Stimulated activated naive CD8-positive, alpha-beta T cell treated with anti-CD3 and anti-CD28 coated beads, Interleukin-15, Interleukin-2, amounts not matched to agents 100 ng/mL and 50 ng/mL, for 24 hours (primary cell): ENCODE measurements around the gene CEBPZ.

Experiments used
- H3K27ac Mint-ChIP-seq: one replicate; pipeline ENCODE4 v1.8.0; 2021; ENCODE audit warnings: mild to moderate bottlenecking, mixed read lengths
- H3K27me3 Mint-ChIP-seq: one replicate; pipeline ENCODE4 v1.8.0; 2021; ENCODE audit warnings: mixed read lengths
- H3K36me3 Mint-ChIP-seq: one replicate; pipeline ENCODE4 v1.8.0; 2021; ENCODE audit warnings: low read depth, mixed read lengths
- H3K4me1 Mint-ChIP-seq: one replicate; pipeline ENCODE4 v1.8.0; 2021; ENCODE audit warnings: low read depth, mixed read lengths
- H3K4me3 Mint-ChIP-seq: one replicate; pipeline ENCODE4 v1.8.0; 2021; ENCODE audit warnings: mild to moderate bottlenecking, mixed read lengths
- H3K9me3 Mint-ChIP-seq: one replicate; pipeline ENCODE4 v1.8.0; 2021; ENCODE audit warnings: mixed read lengths

The CEBPZ gene, protein sequence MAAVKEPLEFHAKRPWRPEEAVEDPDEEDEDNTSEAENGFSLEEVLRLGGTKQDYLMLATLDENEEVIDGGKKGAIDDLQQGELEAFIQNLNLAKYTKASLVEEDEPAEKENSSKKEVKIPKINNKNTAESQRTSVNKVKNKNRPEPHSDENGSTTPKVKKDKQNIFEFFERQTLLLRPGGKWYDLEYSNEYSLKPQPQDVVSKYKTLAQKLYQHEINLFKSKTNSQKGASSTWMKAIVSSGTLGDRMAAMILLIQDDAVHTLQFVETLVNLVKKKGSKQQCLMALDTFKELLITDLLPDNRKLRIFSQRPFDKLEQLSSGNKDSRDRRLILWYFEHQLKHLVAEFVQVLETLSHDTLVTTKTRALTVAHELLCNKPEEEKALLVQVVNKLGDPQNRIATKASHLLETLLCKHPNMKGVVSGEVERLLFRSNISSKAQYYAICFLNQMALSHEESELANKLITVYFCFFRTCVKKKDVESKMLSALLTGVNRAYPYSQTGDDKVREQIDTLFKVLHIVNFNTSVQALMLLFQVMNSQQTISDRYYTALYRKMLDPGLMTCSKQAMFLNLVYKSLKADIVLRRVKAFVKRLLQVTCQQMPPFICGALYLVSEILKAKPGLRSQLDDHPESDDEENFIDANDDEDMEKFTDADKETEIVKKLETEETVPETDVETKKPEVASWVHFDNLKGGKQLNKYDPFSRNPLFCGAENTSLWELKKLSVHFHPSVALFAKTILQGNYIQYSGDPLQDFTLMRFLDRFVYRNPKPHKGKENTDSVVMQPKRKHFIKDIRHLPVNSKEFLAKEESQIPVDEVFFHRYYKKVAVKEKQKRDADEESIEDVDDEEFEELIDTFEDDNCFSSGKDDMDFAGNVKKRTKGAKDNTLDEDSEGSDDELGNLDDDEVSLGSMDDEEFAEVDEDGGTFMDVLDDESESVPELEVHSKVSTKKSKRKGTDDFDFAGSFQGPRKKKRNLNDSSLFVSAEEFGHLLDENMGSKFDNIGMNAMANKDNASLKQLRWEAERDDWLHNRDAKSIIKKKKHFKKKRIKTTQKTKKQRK

GRCh38 chr2:37231241-37232130, at the start of gene CEBPZ, which contains the start of gene NDUFAF7:
Gene CEBPZ (minus strand): TSS chr2:37231596. CDS start chr2:37231567, 29 bp downstream.
Gene NDUFAF7 (plus strand): TSS chr2:37231658. CDS start chr2:37231706, 48 bp downstream.
- H3K9me3 Mint-ChIP-seq, result no peaks in the 10 kb centered on the region
- H3K4me1 Mint-ChIP-seq, result peaks cover 53% of the 10 kb centered on the region
- H3K27ac Mint-ChIP-seq, result no peak within 1 kb of the TSS
- no peak within 1 kb of the TSS for H3K4me3 Mint-ChIP-seq
- no peaks in the 10 kb centered on the region for H3K27me3 Mint-ChIP-seq
- H3K36me3 Mint-ChIP-seq, result peaks cover 47% of the 10 kb centered on the region

GRCh38 chr2:37276291-37276690, 44.9 kb upstream of the CEBPZ start:
- H3K27me3 Mint-ChIP-seq, result no peaks in the 10 kb centered on the region
- peaks cover 4% of the 10 kb centered on the region for H3K4me1 Mint-ChIP-seq
- peaks cover 38% of the 10 kb centered on the region for H3K36me3 Mint-ChIP-seq
- H3K9me3 Mint-ChIP-seq, result no peaks in the 10 kb centered on the region
- no peak overlapping the region for H3K4me3 Mint-ChIP-seq
- no peak overlapping the region for H3K27ac Mint-ChIP-seq

GRCh38 chr2:37274359-37274965, 43.1 kb upstream of the CEBPZ start:
- H3K27me3 Mint-ChIP-seq, result no peaks in the 10 kb centered on the region
- no peak overlapping the region for H3K27ac Mint-ChIP-seq
- H3K36me3 Mint-ChIP-seq, result peaks cover 42% of the 10 kb centered on the region
- H3K4me3 Mint-ChIP-seq, result no peak overlapping the region
- H3K9me3 Mint-ChIP-seq, result no peaks in the 10 kb centered on the region
- peaks cover 4% of the 10 kb centered on the region for H3K4me1 Mint-ChIP-seq

DNA sequence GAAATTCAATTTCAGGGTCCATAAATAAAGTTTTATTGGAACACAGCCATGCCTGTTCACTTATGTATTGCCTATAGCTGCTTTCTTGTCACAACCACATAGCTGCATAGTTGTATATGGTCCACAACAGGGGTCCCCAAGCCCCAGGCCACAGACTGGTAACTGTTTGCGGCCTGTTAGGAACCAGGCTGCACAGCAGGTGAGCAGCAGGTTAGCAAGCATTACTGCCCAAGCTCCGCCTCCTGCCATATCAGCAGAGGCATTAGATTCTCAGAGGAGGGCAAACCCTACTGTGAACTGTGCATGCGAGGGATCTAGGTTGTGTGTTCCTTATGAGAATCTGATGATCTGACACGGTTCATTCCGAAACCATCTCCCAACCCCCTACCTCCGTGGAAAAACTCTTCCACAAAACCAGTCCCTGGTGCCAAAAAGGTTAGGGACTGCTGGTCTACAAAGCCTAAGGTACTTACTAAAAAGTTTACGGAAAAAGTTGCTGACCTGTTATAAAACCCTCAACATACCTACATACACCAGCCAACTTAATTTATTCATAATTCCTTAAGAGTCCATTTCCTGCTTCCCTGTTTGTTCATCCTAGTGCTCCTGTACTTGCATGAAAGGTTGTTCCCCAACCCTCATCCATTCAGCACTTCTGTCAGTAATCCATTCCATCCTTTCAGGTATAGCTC, 40.1 kb upstream of the CEBPZ start:
- Mint-ChIP-seq H3K4me1 (no peaks in the 10 kb centered on the region), H3K36me3 (peaks cover 52% of the 10 kb centered on the region), H3K9me3 (no peaks in the 10 kb centered on the region), H3K27ac (peak overlapping the region; percentile 39), H3K27me3 (no peaks in the 10 kb centered on the region), H3K4me3 (no peak overlapping the region)

DNA sequence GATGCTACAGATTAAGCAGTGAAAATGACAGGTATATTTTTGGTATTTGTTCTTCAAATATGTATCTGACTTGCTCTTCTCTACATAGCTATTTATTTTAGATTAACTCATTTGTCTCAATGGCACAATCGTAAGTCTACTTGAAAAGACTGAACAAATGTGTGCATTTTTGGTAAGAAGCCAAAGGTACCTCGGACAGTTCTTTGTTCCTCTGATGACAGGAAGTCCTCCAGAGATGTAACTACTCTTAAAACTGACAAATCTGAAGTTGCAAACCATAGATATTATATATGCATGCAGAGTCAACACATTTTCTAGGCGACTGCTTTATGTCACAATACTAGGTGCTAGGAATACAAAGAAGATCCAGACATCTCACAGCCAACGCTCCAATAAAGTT, 36.7 kb upstream of the CEBPZ start:
- Mint-ChIP-seq H3K4me3 (no peak overlapping the region), H3K4me1 (no peaks in the 10 kb centered on the region), H3K9me3 (no peaks in the 10 kb centered on the region), H3K27ac (no peak overlapping the region), H3K36me3 (peaks cover 62% of the 10 kb centered on the region), H3K27me3 (no peaks in the 10 kb centered on the region)

DNA sequence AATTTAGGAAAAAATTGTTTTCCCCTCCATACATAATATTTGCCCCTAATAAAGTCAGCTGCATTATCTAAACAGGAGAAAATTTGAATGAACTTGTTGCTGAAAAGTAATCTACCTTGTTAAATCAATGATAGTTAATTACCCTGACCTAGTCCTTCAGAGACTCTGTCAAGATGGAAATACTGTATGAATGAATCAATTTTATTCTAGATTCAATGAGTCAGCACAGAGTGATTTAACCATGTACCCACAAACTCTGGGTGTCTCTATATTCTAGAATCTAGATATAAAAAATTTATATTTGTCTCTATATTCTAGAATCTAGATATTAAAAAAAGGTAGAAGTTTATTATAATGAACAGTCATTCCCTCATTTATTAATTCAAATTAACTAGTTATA, 36.3 kb upstream of the CEBPZ start:
- no peak overlapping the region for H3K27ac Mint-ChIP-seq
- no peaks in the 10 kb centered on the region for H3K27me3 Mint-ChIP-seq
- H3K4me3 Mint-ChIP-seq, result no peak overlapping the region
- H3K36me3 Mint-ChIP-seq, result peaks cover 64% of the 10 kb centered on the region
- peaks cover under 1% of the 10 kb centered on the region for H3K4me1 Mint-ChIP-seq
- H3K9me3 Mint-ChIP-seq, result no peaks in the 10 kb centered on the region

DNA sequence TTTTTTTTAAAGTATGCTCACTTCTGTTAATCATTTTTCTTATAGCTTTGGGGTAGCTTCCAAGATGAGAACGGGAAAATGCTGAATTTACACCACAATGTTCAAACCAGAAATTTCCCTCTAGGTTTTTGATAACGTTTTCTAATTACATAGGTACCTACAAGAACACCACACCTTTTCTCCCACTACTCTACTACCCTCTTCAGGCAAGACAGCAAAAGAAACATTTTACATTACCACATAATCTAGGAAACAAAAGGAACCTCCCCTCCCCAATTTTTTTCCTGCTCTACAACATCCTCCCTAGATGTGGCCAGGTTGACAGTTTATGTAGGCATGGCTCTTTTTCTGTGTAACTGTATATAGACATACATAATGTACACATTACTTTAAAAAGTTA, 32.4 kb upstream of the CEBPZ start:
- Mint-ChIP-seq H3K27me3 (no peaks in the 10 kb centered on the region), H3K4me1 (peaks cover 6% of the 10 kb centered on the region), H3K9me3 (no peaks in the 10 kb centered on the region), H3K4me3 (no peak overlapping the region), H3K36me3 (peaks cover 57% of the 10 kb centered on the region), H3K27ac (no peak overlapping the region)

DNA sequence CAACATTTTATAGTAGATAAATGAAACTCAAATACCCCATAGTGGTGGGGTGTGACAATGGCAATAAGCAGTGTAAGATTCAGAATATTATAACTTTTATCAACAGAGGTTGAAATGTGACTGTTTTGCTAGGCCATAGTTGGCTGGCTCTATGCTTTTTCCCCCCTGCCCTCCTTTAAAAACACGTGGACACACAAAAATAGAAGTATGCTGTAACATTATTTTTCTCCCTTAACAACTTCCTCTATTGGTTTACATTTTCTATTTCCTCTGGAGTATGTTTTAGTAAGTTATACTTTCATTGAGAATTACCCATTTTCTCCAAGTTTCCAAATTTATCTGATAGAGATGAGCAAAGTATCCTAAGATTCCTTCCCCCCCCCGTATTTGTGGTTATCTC, 31.1 kb upstream of the CEBPZ start:
- Mint-ChIP-seq H3K36me3 (peaks cover 56% of the 10 kb centered on the region), H3K27ac (no peak overlapping the region), H3K4me1 (peaks cover 6% of the 10 kb centered on the region), H3K4me3 (no peak overlapping the region), H3K9me3 (no peaks in the 10 kb centered on the region), H3K27me3 (no peaks in the 10 kb centered on the region)

DNA sequence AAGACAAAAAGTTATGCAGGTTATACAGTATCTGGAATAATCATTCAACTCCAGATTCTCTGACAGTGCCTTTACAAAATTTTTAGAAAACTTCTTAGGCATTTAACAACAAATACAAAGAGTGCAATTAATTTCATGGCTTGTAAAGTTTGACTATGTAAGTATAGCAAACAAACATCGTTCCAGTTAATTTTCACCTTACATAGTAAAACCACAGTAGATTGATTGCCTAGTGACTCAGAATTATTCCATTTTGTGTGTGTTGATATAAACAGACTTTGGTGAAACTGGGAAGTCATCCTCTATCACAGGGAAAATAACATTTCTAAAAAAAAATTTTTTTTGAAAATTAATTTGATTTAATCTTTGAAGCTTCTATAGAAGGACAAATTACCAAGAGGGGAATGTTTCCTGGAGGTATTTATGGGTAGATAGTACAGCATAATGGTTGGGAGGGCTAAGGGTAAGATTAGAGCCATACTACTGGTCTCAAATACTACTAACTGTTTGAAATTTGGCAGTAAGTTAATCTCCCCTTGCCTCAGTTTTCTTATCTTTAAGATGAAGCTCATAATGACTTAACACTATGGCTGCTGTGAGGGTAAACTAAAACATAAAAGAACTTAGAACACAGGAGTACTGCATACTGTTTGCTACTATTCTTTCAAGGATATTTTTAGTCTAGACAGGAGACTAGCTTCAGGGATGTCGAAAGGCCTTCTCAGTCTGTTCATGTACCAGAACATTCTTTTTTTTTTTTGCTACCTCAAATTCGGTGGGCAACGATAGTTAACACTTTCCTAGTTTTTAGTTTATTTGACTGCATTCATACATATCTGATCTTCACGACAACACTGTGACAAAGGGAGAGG, 19.7 kb upstream of the CEBPZ start:
- peaks cover 68% of the 10 kb centered on the region for H3K36me3 Mint-ChIP-seq
- H3K27ac Mint-ChIP-seq, result no peak overlapping the region
- no peaks in the 10 kb centered on the region for H3K4me1 Mint-ChIP-seq
- H3K4me3 Mint-ChIP-seq, result no peak overlapping the region
- no peaks in the 10 kb centered on the region for H3K27me3 Mint-ChIP-seq
- H3K9me3 Mint-ChIP-seq, result no peaks in the 10 kb centered on the region

- no peak overlapping the region for H3K4me3 Mint-ChIP-seq
- H3K36me3 Mint-ChIP-seq, result peaks cover 73% of the 10 kb centered on the region
- no peaks in the 10 kb centered on the region for H3K27me3 Mint-ChIP-seq
- H3K9me3 Mint-ChIP-seq, result no peaks in the 10 kb centered on the region
- H3K4me1 Mint-ChIP-seq, result peaks cover 12% of the 10 kb centered on the region
- H3K27ac Mint-ChIP-seq, result no peak overlapping the region
Observed at GRCh38 chr2:37246205-37246604, 14.8 kb upstream of the CEBPZ start.

DNA sequence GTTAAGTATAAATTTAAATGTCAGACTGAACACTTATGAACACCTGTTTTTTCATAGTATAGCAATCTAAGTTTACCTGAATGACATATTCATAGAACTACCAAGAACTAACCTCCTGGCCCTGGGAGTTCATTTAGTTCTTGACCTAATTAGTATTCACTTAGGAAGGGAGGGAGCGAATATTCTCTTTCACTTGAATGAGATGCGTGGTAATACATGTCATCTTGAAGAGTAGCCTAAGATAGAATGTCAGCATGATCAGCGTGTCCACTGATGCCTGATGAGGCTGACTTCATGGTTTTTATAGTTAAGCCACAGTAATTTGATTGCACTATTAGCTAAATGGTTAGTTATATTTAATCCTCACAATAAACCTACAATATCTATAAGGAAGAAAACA, 13.4 kb upstream of the CEBPZ start:
- no peaks in the 10 kb centered on the region for H3K27me3 Mint-ChIP-seq
- peaks cover 12% of the 10 kb centered on the region for H3K4me1 Mint-ChIP-seq
- H3K27ac Mint-ChIP-seq, result no peak overlapping the region
- H3K36me3 Mint-ChIP-seq, result peaks cover 74% of the 10 kb centered on the region
- H3K9me3 Mint-ChIP-seq, result no peaks in the 10 kb centered on the region
- no peak overlapping the region for H3K4me3 Mint-ChIP-seq

DNA sequence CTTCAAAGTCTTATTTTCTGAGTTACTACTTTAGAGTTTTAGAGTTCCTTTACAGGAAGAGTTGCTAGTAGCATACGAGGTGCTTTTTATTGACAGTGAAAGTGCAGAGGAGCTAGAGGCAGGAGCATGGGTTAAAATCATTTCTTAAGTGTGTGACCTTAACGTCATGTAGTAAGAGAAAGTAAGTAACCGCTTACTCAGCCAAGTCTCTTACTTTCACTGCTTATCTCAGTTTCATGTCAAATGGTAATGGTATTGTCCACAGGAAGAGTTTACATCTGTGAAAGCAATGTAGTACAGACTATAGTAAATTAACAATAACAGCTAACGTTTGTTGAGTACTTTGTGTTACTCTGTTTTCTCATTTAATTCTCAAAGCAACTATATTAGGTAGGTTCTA, 12.6 kb upstream of the CEBPZ start:
- Mint-ChIP-seq H3K4me1 (peaks cover 12% of the 10 kb centered on the region), H3K4me3 (no peak overlapping the region), H3K36me3 (peaks cover 67% of the 10 kb centered on the region), H3K27me3 (no peaks in the 10 kb centered on the region), H3K27ac (no peak overlapping the region), H3K9me3 (no peaks in the 10 kb centered on the region)

DNA sequence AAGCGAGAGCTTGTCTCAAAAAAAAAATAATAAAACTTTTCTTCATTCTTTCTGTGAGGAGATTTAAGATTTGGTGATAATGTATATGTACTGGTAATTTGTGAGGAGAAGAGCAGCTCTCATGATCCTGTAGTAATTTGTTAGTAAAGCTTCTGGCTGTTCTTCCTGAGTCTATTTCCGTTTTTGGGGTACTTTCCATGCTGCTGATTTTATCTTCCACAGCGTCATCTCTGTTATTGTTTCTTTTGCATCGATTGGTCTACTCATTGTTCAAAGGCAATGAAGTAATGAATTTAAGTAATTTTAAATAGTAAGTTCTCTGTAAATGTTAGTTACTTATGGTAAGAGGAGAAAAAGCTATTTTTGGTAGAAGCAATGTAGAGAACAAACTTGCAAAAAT, 12.0 kb upstream of the CEBPZ start:
- peak overlapping the region; percentile 1 for H3K27ac Mint-ChIP-seq
- no peaks in the 10 kb centered on the region for H3K27me3 Mint-ChIP-seq
- peaks cover 12% of the 10 kb centered on the region for H3K4me1 Mint-ChIP-seq
- H3K9me3 Mint-ChIP-seq, result no peaks in the 10 kb centered on the region
- no peak overlapping the region for H3K4me3 Mint-ChIP-seq
- peaks cover 68% of the 10 kb centered on the region for H3K36me3 Mint-ChIP-seq
